ENCODE results near the gene PRKD3. TPM values are rescaled to one million over a fixed set of nuclear protein-coding genes. Genes with fewer than 3 reads are reported as not detected.

PRKD3 gene
- total and polyA plus RNA-seq, 2 donors (not counting 3 experiments of a cell fraction or from before 2014, with no cell fraction given): 14.9 to 47.3 TPM

DNA sequence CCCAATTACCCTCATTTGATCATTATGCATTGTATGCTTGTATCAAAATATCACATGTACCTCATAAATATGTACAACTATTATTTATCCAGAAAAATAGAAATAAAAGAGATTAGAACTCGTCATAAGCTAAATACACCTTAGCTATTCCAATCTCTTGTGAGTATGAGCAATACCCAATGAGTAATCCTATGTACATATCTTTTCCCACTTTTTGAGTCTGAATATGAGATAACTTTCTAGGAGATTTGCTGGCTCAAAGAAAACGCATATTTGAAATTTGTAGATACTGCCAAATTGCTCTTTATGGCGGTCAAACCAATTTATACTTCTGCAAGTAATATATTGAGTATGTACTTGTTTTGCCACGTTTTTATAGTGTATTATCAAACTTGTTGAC lies 24.1 kb downstream of the PRKD3 start:
- no peaks in the 10 kb centered on the region for H3K27me3 ChIP-seq (ENCODE audit: control insufficient read depth in 2 of 2, insufficient read depth in 2 of 2, low read length in 2 of 2)
- intact Hi-C loops (cut with micrococcal nuclease): no loop called here
- H3K27ac ChIP-seq (ENCODE audit: insufficient read depth, low read depth, low read length): no peak overlapping the region
- H3K9me3 ChIP-seq (replicated peaks; ENCODE audit: control insufficient read depth, insufficient read depth, low read length): no peaks in the 10 kb centered on the region
- H3K79me2 ChIP-seq (ENCODE audit: control insufficient read depth, insufficient read depth, low read length): peaks cover 86% of the 10 kb centered on the region
- dilution Hi-C loops (cut with MboI; ENCODE audit: extremely low pct_ligation_motif_present, low sequenced_read_pairs): no loop called here
- BruUV-seq (replicated peaks): no TSS peak
- no peaks in the 10 kb centered on the region for H3K9me1 ChIP-seq (replicated peaks; ENCODE audit: control insufficient read depth, extremely low read depth, insufficient read depth, low read length)
- H3K9ac ChIP-seq (replicated peaks; ENCODE audit: extremely low read depth, insufficient read depth, low read length): no peak overlapping the region
- no peak for DNase-seq (ENCODE audit: low read depth, low spot score)
- H4K20me1 ChIP-seq (replicated peaks; ENCODE audit: control insufficient read depth, extremely low read depth, insufficient read depth, low read length): peaks cover 3% of the 10 kb centered on the region
- ChIA-PET CTCF (no interaction called here), POLR2A (interaction anchor here (0.7 kb wide), 1 partner anchor 148 kb away, joined by 3 read pairs; no protein-coding TSS in a partner anchor)
- no peak overlapping the region for H2AFZ ChIP-seq (ENCODE audit: low read depth, low read length)
- H3K36me3 ChIP-seq (ENCODE audit: control insufficient read depth in 2 of 2, extremely low read depth in 1 of 2, insufficient read depth in 2 of 2, low read length in 2 of 2): no peaks in the 10 kb centered on the region
- H3K4me2 ChIP-seq (ENCODE audit: insufficient read depth, low read length): no peak overlapping the region
- TF ChIP-seq JUN (IDR thresholded peaks at IDR 0.05; ENCODE audit: borderline replicate concordance, insufficient read depth, insufficient read length, low read depth): no peak
- TF ChIP-seq, protein P1, sequence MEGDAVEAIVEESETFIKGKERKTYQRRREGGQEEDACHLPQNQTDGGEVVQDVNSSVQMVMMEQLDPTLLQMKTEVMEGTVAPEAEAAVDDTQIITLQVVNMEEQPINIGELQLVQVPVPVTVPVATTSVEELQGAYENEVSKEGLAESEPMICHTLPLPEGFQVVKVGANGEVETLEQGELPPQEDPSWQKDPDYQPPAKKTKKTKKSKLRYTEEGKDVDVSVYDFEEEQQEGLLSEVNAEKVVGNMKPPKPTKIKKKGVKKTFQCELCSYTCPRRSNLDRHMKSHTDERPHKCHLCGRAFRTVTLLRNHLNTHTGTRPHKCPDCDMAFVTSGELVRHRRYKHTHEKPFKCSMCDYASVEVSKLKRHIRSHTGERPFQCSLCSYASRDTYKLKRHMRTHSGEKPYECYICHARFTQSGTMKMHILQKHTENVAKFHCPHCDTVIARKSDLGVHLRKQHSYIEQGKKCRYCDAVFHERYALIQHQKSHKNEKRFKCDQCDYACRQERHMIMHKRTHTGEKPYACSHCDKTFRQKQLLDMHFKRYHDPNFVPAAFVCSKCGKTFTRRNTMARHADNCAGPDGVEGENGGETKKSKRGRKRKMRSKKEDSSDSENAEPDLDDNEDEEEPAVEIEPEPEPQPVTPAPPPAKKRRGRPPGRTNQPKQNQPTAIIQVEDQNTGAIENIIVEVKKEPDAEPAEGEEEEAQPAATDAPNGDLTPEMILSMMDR (IDR thresholded peaks at IDR 0.05; ENCODE audit: extremely low read depth in 1 of 2, insufficient read depth in 1 of 2, low read depth in 1 of 2, low read length in 2 of 2): no peak
- TF ChIP-seq GATA2 (IDR thresholded peaks at IDR 0.05; ENCODE audit: insufficient read depth, insufficient read length, low read depth, low read length): no peak
- no peak for TF ChIP-seq EZH2 (IDR thresholded peaks at IDR 0.05; ENCODE audit: borderline replicate concordance, low read depth, low read length, severe bottlenecking)
- no peak for TF ChIP-seq POLR2A (IDR thresholded peaks at IDR 0.05; ENCODE audit: low read depth, low read length)
- TF ChIP-seq, protein P2, sequence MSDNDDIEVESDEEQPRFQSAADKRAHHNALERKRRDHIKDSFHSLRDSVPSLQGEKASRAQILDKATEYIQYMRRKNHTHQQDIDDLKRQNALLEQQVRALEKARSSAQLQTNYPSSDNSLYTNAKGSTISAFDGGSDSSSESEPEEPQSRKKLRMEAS (IDR thresholded peaks at IDR 0.05; ENCODE audit: insufficient read depth, insufficient read length): no peak
- no peak for TF ChIP-seq FOS (IDR thresholded peaks at IDR 0.05; ENCODE audit: borderline replicate concordance, insufficient read depth, low read length)
- no peak for TF ChIP-seq MYC (IDR thresholded peaks at IDR 0.05; ENCODE audit: low read depth, low read length)
- TF ChIP-seq POLR2AphosphoS5 (IDR thresholded peaks at IDR 0.05; ENCODE audit: insufficient read depth, low read depth, low read length): no peak
- no peaks in the 10 kb centered on the region for H3K4me1 ChIP-seq (ENCODE audit: control insufficient read depth, extremely low read depth, insufficient read depth, low read length)
- no peak for FAIRE-seq
- H3K4me3 ChIP-seq (replicated peaks in 1 of 3; ENCODE audit: insufficient read depth in 1 of 3, low read depth in 1 of 3, low read length in 3 of 3): no peak overlapping the region
